GM18868 (cell line): Measurements from ENCODE around the gene EFNA3.

ENCODE experiments used
- ATAC-seq: cut with Tn5 transposase; IDR thresholded peaks from one replicate; pipeline ENCODE4 v1.9.1; 2021; ENCODE audit warnings: mild to moderate bottlenecking, moderate library complexity; ENCODE audit not compliant: unreplicated experiment

EFNA3 gene

DNA sequence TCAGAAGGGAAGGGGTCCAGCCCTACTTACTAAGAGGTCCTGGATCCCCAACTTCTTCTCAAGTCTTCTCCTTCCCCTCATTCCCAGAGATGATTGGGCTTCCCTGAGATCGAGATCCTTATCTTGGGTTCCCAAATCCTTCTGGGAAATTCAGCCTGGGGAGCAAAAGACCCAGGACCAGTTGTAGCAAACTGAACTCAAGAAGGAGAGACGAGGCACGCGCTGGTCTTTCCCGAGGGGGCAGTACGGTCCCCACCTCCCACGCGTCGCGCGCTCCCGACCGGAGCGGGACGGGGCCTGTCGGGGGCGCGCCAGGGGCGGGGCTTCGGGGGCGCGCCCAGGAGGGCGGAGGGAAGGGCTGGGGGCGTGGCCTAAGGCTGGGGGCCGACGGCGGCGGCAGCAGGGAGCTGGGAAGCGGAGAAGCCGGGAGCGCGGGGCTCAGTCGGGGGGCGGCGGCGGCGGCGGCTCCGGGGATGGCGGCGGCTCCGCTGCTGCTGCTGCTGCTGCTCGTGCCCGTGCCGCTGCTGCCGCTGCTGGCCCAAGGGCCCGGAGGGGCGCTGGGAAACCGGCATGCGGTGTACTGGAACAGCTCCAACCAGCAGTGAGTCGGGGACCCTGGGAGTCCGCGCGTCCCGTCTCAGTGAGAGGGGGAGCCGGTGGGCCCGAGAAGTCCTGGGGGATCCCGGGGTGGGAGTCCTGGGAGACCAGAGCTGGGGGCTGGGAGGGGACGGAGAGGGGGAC lies at the start of gene EFNA3:
Gene EFNA3 (plus strand): TSS at position 369 of the 741 bp plus-strand sequence. CDS start 105 bp downstream, at position 474.
- ATAC-seq: no peak

GRCh38 chr1:155029513-155030242 lies 49.0 kb upstream of the EFNA3 start:
- no peak for ATAC-seq

GRCh38 chr1:155030243-155030795 lies 48.3 kb upstream of the EFNA3 start:
- ATAC-seq: no peak

DNA sequence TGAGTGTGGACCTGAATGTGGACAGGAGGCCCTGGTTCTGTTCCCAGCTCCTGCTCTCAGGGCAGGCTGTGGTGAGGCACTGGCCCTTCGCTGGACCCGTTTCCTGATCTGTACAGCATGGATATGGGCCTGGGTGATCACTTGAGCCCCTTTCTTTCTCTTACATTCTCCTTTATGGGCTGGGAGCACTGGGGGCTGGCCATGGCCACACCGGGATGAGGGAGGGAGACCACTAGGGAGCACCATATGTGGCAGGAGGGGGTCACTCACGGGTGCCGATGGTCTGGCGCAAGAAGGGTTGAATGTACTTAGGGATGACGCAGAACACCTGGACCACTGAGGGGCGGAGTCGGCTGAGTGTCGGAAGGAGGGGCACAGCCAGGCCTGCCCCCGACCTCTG lies 47.7 kb upstream of the EFNA3 start:
- no peak for ATAC-seq

- ATAC-seq: no peak
These were observed 45.8 kb upstream of the EFNA3 start for GRCh38 chr1:155032886-155033285.

- ATAC-seq: no peak
These were observed 45.1 kb upstream of the EFNA3 start, which contains the start of the genes DCST1 and DCST2 for GRCh38 chr1:155033524-155033923. TSS of gene DCST1 (plus strand) at chr1:155033824. CDS start at chr1:155034037, 213 bp downstream. TSS of gene DCST2 (minus strand) at chr1:155033781. CDS start at chr1:155033701, 80 bp downstream.

GRCh38 chr1:155034318-155035208 lies 44.1 kb upstream of the EFNA3 start:
- no peak for ATAC-seq

DNA sequence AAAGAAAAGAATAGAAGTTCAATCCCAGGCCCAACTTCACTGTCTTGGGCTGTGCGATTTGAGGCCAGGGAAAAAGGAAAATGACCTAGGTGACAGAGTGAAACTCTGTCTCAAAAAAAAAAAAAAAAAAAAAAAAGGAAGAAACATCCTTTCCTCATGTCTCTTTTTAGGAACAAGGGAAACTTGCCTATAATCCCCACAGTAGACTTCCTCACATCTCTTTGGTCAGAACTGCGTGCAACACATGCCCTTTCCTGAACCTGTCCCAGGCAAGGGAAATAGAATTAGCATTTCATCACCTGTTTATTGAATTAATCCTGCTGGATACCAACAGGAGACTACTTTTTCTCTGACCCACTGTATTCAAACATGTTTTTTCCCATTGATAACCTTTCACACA lies 42.7 kb upstream of the EFNA3 start:
- ATAC-seq: no peak

DNA sequence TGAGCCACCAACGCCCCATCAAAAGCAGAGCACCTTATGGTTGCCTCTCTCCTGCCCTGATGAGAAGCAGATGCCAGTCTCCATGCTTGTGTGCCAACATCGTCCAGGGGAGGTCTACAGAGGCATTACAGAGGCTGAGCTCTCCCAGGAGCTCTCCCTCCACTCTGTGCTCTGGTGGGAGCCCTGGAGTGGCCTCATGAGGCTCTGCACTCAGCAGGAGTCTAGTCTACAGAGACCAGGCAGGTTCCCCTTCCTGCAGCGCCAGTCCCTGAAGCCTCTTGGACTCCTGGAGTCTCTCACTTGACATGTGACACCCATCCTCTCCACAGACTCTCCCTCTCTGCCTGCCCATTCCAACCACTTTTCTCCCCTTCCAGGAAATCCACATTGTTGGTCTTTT lies 41.6 kb upstream of the EFNA3 start:
- ATAC-seq: no peak

- ATAC-seq: no peak
These were observed 40.7 kb upstream of the EFNA3 start for GRCh38 chr1:155037851-155038441.

GRCh38 chr1:155038602-155039307 lies 39.9 kb upstream of the EFNA3 start:
- ATAC-seq: no peak

GRCh38 chr1:155039308-155039669 lies 39.3 kb upstream of the EFNA3 start:
- no peak for ATAC-seq

GRCh38 chr1:155040358-155041093 lies 38.1 kb upstream of the EFNA3 start:
- no peak for ATAC-seq

DNA sequence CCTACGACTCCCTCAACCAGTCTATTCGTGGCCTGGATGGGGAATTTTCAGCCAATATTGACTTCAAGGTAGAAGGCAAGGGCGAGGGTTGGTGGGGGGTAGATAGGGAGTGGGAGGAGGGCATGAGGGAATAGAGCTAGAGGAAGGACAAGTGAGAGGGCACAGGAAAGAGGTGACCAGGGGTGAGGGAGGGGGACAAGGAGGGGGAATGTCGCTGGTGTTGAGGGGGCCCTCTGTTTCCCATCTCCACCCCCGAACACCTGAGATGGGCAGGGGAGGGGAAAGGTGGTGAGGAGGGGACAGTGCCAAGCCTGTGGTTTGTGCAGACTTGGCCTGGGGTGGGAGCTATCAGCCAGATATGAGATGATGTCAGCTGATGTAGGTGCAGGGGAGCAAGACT lies 35.8 kb upstream of the EFNA3 start:
- ATAC-seq: no peak

- no peak for ATAC-seq
These were observed 35.3 kb upstream of the EFNA3 start for GRCh38 chr1:155043301-155043702.

DNA sequence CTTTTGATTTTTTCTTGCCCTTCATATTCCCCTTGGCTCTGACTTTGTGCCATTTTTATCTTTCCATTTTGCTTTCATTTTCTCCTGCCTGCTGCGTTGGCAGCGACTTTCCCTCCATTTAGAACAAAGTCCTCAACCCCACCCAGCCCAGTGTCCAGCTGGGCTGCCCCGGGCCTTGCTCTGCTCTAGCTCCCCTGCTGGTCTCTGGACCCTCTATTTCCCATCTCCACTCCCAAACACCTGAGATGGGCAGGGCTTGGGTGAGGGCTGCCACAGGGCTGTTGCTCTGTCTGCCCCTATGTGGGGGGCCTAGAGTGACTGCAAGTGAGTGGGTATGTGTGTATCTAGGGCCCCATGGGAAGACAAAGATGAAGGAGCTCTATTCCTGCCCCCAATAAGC lies 34.8 kb upstream of the EFNA3 start:
- no peak for ATAC-seq

GRCh38 chr1:155044365-155044764 lies 34.3 kb upstream of the EFNA3 start:
- ATAC-seq: no peak

GRCh38 chr1:155044812-155045657 lies 33.6 kb upstream of the EFNA3 start:
- no peak for ATAC-seq
